Neutrophil (primary cell): ENCODE measurements around the gene ICAM4.

Source experiments
- H3K27ac ChIP-seq: fragments of 200-600 bp; sonication (generic); 2 replicates; pipeline ENCODE4 v1.5.1; 2016; ENCODE audit warnings: mild to moderate bottlenecking, moderate library complexity
- H3K27me3 ChIP-seq: fragments of 200-600 bp; sonication (generic); 2 replicates; pipeline ENCODE4 v1.6.0; 2016; ENCODE audit warnings: mild to moderate bottlenecking
- H3K36me3 ChIP-seq: fragments of 200-600 bp; sonication (generic); 2 replicates; pipeline ENCODE4 v1.5.1; 2017
- H3K4me1 ChIP-seq, 2 experiments: fragments of 200-600 bp in 1 of 2; sonication (generic) in 1 of 2; 1 replicate in 1 of 2; 2 replicates in 1 of 2; pipeline versions ENCODE4 v1.5.1 to v1.6.1; 2013 to 2016; ENCODE audit warnings: low read depth in 1 of 2, low read length in 1 of 2, mild to moderate bottlenecking in 1 of 2, moderate library complexity in 1 of 2; ENCODE audit not compliant: control insufficient read depth in 1 of 2, insufficient read depth in 1 of 2
- H3K4me3 ChIP-seq, 2 experiments: fragments of 200-600 bp in 1 of 2; sonication (generic) in 1 of 2; 1 replicate in 1 of 2; 2 replicates in 1 of 2; pipeline ENCODE4 v1.5.1; 2013 to 2016; ENCODE audit warnings: low read depth in 1 of 2, low read length in 1 of 2, mild to moderate bottlenecking in 1 of 2, moderate library complexity in 1 of 2
- H3K9me3 ChIP-seq: fragments of 200-600 bp; sonication (generic); 2 replicates; pipeline ENCODE4 v1.5.1; 2016
- TF ChIP-seq, protein P1 (sequence below): fragments of 200-600 bp; sonication (generic); IDR thresholded peaks from 2 replicates; pipeline ENCODE4 v1.5.1; 2016; ENCODE audit warnings: antibody characterized with exemption

Gene ICAM4

DNA sequence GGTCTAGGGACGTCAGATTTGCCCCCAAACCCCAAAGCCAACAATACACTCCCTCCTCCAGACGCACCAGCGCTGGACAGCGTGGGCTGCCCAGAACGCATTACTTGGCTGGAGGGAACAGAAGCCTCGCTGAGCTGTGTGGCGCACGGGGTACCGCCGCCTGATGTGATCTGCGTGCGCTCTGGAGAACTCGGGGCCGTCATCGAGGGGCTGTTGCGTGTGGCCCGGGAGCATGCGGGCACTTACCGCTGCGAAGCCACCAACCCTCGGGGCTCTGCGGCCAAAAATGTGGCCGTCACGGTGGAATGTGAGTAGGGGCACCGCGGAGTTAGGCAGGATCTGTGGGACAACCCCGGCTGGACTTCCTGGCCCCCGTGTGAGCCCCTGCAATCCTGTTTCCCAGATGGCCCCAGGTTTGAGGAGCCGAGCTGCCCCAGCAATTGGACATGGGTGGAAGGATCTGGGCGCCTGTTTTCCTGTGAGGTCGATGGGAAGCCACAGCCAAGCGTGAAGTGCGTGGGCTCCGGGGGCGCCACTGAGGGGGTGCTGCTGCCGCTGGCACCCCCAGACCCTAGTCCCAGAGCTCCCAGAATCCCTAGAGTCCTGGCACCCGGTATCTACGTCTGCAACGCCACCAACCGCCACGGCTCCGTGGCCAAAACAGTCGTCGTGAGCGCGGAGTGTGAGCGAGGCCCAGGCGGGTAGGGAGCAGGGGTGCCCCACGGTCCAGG lies 7.0 kb downstream of the ICAM4 start:
- TF ChIP-seq, protein P1, sequence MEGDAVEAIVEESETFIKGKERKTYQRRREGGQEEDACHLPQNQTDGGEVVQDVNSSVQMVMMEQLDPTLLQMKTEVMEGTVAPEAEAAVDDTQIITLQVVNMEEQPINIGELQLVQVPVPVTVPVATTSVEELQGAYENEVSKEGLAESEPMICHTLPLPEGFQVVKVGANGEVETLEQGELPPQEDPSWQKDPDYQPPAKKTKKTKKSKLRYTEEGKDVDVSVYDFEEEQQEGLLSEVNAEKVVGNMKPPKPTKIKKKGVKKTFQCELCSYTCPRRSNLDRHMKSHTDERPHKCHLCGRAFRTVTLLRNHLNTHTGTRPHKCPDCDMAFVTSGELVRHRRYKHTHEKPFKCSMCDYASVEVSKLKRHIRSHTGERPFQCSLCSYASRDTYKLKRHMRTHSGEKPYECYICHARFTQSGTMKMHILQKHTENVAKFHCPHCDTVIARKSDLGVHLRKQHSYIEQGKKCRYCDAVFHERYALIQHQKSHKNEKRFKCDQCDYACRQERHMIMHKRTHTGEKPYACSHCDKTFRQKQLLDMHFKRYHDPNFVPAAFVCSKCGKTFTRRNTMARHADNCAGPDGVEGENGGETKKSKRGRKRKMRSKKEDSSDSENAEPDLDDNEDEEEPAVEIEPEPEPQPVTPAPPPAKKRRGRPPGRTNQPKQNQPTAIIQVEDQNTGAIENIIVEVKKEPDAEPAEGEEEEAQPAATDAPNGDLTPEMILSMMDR: no peak
- Histone ChIP-seq H3K9me3 (peaks cover 5% of the 10 kb centered on the region), H3K36me3 (no peaks in the 10 kb centered on the region), H3K4me3 (no peak overlapping the region), H3K27ac (no peak overlapping the region), H3K4me1 (peaks cover 57 to 69% of the 10 kb centered on the region in 2 experiments), H3K27me3 (peaks cover 100% of the 10 kb centered on the region)

DNA sequence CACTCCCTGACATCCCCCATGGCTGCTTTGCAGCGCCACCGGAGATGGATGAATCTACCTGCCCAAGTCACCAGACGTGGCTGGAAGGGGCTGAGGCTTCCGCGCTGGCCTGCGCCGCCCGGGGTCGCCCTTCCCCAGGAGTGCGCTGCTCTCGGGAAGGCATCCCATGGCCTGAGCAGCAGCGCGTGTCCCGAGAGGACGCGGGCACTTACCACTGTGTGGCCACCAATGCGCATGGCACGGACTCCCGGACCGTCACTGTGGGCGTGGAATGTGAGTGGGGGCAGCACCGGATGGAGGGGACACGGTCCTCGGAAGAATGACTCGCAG lies 7.6 kb downstream of the ICAM4 start:
- Histone ChIP-seq H3K27me3 (peaks cover 100% of the 10 kb centered on the region), H3K9me3 (peaks cover 5% of the 10 kb centered on the region), H3K36me3 (no peaks in the 10 kb centered on the region), H3K4me1 (peaks cover 52 to 64% of the 10 kb centered on the region in 2 experiments), H3K27ac (no peak overlapping the region), H3K4me3 (no peak overlapping the region)
- TF ChIP-seq, protein P1: no peak

DNA sequence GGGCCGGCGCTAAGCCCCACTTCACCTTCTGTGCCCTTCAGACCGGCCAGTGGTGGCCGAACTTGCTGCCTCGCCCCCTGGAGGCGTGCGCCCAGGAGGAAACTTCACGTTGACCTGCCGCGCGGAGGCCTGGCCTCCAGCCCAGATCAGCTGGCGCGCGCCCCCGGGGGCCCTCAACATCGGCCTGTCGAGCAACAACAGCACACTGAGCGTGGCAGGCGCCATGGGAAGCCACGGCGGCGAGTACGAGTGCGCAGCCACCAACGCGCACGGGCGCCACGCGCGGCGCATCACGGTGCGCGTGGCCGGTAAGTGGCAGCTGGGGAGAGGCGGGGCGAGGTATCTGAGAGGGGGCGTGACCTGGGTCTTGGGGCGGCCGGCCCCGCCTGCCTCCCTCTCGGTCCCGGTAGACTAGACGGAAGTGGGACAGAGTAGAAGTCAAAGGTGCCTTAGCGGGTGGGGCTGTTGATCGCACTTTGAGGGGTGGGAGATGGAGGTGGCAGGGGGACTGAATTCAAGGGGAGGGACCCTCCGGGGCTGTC lies 8.6 kb downstream of the ICAM4 start:
- Histone ChIP-seq H3K4me3 (peak overlapping the region; percentile 54 to 58), H3K9me3 (peaks cover 5% of the 10 kb centered on the region), H3K36me3 (no peaks in the 10 kb centered on the region), H3K27ac (peak overlapping the region; percentile 46), H3K27me3 (peaks cover 100% of the 10 kb centered on the region), H3K4me1 (peaks cover 51 to 64% of the 10 kb centered on the region in 2 experiments)
- TF ChIP-seq, protein P1: peak; percentile 46

DNA sequence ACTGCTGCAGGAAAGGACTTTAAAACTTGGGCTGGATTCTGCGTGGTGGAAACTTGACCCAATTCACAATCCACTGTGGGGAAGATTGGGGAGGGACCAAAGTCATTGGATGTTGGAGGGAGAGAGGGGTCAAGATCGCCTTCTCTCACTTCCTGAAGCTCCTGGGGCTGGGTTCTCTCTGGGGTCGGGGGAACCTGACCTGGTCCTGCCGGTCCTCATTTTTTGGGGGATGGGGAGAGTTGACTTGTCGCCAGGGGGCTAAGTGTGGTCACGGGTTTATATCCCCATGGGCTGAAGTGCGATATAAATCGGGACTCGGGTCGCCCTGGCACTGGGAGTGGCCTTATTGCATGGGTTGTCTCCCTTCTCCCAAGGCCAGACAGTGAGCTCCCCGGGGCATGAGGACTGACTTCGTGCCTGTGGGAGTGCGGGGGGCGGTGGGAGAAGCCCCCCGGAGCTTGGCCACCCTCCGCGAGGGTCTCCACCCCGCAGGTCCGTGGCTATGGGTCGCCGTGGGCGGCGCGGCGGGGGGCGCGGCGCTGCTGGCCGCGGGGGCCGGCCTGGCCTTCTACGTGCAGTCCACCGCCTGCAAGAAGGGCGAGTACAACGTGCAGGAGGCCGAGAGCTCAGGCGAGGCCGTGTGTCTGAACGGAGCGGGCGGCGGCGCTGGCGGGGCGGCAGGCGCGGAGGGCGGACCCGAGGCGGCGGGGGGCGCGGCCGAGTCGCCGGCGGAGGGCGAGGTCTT lies 9.3 kb downstream of the ICAM4 start:
- Histone ChIP-seq H3K36me3 (no peaks in the 10 kb centered on the region), H3K27me3 (peaks cover 93% of the 10 kb centered on the region), H3K27ac (peak overlapping the region; percentile 46), H3K9me3 (peaks cover 5% of the 10 kb centered on the region), H3K4me1 (peaks cover 44 to 61% of the 10 kb centered on the region in 2 experiments), H3K4me3 (peak overlapping the region; percentile 54 to 58)
- TF ChIP-seq, protein P1: no peak

DNA sequence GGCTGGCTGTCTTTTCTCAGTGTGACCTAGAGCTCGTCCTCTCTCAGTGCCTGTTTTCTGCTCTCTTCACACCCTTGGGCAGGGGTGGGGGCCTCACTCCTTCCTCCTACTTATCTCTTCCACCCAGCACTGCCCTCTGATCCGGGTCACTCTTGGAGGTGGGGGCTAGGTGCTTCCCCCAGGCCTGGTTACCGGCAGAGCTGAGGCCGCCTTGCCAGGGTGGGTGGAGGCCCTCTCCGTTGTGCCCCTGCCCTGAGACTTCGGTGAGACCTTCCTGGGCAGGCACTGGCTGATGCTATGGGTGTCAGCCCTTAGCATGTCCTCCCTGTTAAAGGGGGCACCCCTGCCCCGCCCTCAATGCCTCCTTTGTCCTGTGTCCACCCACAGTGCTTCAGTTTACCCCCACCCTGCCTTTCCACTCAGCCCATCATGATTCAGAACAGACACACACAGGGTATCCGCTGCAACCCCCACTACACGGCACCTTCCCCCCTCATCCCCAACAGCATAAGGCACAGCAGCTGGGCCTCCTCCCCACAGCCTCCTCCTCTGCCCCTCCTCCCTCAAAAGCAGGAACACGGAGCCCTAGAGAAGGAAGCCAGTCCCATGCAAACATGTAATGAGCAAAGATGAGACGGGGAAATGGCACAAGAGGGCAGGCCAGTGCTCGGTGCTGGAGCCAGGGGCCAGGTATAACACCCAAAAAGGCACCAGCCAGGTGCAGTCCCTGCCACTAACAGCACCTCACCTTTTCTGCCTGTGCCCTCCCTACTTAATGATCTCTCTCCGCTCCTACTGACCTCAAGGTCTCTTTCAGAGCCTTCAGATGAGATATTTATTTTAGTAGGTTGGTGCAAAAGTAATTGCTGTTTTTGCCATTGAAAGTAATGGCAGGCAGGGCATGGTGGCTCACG lies 13.0 kb downstream of the ICAM4 start:
- H3K4me1 ChIP-seq: peaks cover 21 to 30% of the 10 kb centered on the region in 2 experiments
- no peaks in the 10 kb centered on the region for H3K36me3 ChIP-seq
- H3K27ac ChIP-seq: peak overlapping the region; percentile 70
- H3K4me3 ChIP-seq: no peak overlapping the region
- TF ChIP-seq, protein P1: no peak
- no peaks in the 10 kb centered on the region for H3K9me3 ChIP-seq
- peaks cover 56% of the 10 kb centered on the region for H3K27me3 ChIP-seq
